GM19324 (cell line): Measurements from ENCODE around the gene TADA1.
A peak's percentile ranks its signal among the peaks of the same experiment; 100 is the strongest.
"Not testable (repeated sequence)": the region's sequence is repeated elsewhere in the genome, so short reads cannot be mapped to it uniquely, and the experiment has no call there.

Experiments used
- ATAC-seq: cut with Tn5 transposase; IDR thresholded peaks from one replicate; pipeline ENCODE4 v1.9.1; 2021; ENCODE audit warnings: mild to moderate bottlenecking, moderate library complexity; ENCODE audit not compliant: unreplicated experiment, low FRiP score

Gene TADA1

DNA sequence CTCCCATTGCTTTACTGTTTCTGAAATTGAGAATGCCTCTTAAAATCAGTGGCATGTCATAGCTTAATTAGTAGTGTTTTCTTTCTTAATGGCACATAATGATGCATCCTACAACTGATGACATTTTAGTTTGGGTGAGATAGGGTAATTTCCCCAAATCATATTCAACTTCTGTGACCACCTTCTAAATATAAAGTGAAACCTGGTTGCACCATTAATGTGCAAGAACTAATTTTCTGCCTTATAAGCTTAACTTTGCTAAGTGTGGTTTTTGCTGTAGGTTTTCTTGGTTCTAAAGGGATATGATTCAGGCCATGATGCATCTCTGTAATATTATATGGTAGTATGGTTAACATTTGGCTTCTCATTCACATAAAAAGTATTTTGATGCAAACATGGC, 27.9 kb downstream of the TADA1 start:
- ATAC-seq: no peak

DNA sequence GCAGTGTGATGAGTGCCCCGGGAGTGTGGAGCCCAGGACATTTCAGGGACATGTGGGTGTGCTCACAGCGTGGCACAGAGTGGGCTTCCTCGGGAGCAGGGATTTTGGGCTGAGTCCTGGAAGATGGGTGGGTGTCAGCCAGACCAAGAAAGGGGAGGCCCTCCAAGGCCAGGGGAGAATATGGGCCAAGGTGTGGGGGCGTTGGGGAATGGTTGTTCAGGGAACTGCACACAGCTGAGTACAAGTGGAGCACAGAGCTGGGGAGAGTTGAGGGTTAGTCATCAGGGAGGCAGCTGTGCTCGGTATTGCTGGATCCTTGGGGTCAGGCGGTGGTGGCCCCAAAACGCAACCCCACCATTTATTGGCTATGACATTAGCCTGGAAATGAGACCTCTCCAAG, 31.3 kb downstream of the TADA1 start:
- ATAC-seq: no peak

DNA sequence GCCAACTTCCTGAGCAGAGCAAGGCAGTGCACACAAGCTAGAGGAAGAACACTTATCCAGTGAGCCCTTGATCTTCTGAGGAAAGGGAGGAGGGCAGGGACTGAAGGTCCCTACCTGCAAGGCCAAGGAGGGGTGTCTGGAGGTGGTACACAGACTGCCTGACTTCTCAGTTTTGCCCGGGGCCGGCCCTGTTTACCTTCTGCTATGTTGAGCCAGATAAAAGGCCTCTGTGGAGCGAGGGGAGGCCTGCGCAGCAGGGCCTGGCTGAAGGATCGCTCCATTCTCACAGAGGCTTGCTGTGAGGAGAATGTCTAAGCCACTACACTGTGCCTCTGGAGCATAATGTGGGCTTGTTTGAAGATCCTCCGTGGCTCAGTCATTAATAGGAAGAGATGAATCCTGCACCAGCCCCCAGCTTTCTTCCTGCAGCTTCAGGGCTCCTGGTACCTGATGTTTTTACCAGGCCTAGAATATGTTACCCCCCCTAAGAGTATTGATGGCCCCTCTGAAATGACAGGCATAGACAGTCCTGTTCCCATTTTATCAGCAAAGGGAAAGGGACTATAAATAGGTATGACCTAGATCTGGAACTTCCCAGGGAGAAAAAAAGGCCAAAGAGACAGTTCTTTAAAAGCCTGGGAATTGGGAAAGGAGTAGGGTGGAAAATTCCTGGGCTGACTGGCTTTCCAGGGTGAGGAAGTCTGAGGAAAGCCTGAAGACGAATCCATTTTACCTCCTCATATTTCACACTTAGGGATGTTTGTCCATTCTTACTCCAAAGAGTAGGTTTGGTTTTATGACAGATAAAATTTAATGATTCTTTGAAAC, 32.1 kb downstream of the TADA1 start:
- ATAC-seq: no peak

DNA sequence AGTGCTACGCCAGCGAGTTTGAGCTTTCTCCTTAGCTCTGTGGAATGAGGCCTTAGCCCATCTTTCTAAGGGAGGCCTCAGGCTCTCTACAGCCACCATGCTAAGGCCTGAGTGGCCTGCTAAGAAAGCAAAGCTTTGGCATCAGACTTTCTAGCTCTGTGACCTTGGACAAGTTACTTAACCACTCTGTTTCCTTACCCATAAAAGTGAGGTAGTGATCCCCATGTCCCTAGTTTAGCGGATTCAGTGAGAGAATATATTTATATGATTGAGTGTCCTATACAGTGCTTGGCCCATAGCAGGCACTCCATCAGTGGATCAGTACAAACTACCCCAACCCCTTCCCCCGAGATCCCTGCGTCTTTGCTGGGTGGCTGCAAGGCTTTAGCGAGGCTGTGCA, 32.7 kb downstream of the TADA1 start:
- ATAC-seq: no peak

DNA sequence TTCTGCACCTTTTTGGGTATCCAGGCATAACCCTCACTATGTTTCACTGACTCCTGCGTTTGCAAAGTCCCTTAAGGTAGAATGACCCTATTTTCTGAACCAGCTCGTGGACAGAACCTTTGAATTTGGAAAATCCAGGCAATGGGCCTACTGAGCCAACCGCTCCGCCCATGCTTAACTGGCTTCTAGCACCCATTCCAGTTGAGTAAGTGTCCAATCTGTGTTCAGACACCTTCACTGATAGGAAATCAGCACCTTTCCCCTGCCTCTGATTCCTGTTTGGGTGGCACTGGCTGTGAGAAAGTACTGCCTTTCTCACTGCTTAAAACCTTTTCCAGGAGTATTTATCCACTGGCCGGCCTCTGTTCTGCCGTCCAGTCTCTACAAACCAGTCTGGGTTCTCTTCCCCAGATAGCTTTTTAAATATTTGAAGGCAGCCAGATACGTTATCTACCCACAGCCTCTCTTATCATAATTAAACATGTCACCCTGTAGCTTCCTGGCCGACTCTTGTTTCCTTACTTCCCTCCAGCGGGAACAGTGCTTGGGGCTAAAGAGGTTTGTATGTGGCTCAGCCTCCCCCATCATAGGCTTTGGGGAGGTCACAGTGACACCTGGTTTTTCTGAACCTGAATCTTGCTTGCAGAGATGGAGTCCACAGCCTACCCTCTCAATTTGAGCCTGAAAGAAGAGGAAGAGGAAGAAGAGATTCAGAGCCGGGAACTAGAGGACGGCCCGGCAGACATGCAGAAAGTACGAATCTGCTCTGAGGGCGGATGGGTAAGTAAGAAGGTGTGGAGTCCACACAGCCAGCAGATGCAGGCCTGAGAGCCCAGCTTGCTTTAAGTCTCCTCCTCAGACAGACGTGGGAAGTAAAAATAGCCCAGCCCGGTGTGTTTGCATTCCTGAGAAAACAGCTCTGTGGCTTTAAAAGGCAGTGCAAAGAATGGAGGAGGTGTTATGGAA, 35.5 kb downstream of the TADA1 start:
- ATAC-seq: no peak

DNA sequence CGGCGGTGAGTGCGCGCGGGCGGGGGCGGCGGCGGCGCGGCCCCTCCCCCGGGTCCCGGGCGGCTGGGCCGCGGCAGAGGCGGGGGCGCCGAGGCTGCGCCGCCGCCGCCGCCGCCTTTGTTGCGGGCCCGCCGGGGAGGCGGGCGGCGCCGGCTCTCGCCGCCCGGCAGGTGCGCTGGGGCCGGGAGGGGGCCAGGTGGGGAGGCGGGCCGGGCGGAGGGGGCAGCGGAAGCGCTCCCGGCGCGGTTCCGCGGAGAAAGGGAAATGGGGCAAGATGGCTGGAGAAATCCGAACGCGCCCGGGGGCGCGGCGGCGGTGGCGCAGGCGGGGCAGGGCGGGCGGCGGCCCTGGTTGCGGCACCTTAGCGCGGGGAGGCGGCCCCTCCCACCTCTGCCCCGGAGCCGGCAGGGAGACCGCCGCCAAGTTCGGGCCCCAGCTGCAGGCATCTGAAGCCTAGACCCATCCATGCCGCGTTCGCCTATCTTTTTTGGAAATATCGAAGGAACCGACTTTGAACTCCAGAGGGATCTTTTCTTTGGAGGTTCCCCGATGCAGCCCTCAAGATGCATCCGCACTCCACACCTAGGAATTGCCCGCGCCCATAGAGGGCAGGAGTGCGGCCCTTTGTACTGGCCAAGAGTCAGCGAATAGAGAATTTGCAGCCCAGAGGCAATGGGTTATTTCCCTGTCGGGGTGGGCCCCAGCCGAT, 36.3 kb downstream of the TADA1 start:
- peak; percentile 47 for ATAC-seq

DNA sequence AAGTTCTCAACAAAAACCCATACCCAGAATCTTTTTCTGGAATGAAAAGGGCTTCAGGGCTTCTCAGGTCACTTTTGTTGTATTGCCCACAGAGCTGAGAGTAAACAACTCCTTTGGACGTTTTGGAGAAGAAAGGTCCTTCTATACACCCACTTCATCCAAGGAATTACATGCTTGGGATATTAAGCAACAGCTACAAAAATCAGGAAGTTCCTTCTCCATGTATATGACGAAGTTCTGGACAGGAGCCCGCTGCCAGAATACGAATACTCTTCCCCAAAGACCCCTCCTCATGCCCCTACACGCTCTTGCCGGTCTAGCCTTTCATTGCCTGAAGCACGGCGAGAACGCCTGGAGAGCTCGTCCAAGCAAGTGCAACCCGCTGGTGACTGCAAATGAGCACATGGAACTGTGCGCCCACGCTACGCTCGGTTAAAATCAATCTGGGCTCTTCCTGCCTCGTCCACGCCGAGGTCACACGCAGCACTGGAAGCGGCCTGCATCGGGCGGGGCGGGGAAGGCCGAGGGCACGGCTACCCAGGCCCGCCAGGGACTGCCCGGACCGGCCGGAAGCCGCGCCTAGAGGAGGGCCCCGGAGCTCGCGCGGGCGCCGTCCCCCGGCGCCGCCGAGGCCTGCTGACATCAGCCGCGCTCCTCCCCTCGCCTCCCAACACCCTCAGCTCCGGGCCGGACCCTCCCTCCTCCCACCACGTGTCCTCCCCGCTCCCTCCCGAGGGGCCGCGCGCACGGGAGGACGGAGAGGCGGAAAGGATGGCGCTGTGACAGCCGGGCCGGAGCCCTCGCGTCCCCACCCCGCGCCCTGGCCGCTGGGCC, 37.1 kb downstream of the TADA1 start, which contains the start of gene POGK:
Gene POGK, plus strand, starts transcription at position 710 of the 834 bp plus-strand sequence. CDS start 1,482 bp downstream, outside the sequence.
- peak; percentile 99 for ATAC-seq

DNA sequence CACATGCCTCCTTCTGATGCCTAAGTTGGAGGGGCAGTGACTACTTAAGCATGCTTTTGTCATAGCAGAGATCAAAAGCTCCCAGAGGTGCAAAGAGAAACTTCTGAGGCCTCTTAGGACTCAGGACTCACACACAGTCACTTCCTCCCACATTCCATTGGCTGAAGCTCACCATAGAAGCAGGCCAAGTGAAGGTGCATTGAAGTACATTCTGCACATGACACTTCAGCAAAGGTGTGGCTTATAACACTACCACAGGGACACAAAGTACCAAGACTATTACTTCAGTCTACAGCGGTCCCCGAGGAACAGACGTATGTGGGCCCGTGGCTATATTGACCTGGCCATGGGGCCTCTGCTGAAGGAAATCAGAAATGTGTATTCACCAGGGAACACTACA, 39.3 kb downstream of the TADA1 start:
- no peak for ATAC-seq

DNA sequence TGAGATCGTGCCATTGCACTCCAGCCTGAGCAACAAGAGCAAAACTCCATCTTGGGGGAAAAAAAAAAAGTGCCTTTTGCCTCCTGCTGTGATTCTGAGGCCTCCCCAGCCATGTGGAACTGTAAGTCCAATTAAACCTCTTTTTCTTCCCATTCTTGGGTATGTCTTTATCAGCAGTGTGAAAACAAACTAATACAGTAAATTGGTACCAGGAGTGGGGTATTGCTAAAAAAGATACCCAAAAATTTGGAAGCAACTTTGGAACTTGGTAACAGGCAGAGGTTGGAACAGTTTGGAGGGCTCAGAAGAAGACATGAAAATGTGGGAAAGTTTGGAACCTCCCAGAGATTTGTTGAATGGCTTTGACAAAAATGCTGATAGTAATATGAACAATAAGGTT, 46.3 kb downstream of the TADA1 start:
- not testable (repeated sequence) for ATAC-seq

DNA sequence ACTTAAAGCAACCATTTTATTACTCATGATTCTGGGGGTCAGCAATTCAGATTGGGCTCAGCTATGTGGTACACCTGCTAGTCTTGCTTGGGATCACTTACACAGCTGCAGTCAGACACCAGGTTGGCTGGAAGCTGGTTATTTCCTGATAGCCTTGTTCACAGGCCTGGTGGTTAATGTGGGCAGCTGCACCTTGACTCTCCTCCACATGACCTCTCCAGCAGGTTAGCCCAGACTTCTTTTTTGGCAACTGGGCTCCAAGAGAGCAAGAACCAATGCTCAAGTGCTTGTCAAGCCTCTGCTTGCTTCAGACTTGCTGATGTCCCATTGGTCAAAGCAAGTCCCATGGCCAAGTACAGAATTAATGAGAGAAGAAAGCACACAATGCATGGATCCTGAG, 48.6 kb downstream of the TADA1 start:
- no peak for ATAC-seq

DNA sequence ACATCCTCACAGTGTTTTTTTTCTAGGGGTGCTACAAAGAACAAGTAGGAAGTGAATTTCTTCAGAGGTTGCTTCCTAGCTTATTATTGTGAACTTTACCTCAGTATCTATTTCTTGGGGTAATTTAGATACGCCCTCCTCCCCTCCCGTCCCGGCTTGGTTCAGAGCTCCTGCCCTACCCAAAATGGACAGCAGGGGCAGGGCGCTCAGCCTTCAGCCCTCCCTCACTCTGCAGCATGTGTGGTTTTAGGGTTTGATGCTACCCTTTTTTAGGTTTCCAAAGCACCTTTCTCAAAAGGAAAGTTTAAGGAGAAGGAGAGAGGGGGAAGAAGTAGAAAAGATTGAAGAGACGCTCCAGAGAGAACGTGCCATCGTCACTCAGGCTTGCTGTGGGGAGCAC, 53.7 kb downstream of the TADA1 start:
- no peak for ATAC-seq

DNA sequence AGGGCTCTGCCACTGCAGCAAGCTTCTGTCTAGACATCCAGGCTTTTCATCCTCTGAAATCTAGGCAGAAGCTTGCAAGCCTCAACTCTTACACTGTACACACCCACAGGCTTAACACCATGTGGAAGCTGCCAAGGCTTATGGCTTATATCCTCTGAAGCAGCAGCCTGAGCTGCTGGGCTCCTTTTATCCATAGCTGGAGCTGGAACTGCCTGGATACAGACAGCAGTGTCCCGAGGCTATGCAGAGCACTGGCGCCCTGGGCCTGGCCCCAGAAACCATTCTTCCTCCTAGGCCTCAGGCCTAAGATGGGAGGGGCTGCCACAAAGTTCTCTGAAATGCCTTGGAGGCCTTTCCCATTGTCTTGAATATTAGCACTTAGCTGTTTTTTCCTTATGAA, 56.1 kb downstream of the TADA1 start:
- no peak for ATAC-seq

DNA sequence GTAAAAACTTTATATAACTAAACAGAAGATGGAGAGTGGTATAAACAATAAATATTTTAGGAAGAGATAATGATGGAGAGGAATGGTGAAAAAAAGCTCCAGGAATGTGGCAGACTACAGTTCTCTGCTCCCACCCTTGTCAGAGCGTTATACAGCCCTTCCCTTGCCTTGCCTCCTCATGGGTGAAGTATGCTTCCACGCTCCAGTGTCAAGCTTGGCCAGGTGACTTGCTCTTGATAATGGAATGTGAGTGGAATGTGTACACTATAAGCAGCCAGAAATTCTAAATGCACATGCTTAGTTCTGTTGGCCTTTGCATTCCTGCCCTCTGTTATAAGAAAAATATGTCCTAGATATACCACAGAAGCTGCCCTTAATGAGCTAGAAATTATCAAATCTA, 61.5 kb downstream of the TADA1 start:
- no peak for ATAC-seq

DNA sequence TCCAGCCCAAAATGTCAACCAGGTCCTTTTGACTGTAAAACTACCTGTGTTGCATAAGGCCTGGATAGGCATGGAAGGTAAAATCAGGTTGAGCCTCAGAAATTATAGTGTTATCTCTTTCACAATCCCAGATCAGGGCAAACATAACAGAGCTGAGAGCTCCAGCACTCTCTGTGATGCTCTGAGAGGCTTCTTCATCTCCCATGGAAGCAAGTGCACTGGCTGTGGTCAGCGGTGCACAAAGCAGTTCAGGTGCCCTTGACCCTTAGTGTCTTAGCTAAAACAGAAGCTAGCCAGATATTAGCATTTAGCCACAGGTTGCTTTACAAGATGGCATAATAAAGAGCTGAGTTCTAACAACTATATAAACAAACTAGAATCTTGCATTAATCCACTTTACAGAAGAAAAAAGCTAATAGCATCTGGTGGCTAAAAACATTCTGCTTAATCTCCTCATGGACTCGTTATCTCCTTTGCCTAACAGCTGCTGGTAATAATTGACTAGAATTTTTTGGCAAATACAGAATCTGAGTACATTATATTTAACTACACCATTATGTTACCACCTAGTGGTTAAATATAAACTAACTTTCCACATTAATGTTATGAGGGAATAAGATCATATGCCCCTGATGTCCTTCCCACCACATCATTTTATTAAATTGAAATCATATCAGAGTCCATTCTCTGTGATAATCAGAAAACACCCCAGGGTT, 62.4 kb downstream of the TADA1 start:
- ATAC-seq: no peak

DNA sequence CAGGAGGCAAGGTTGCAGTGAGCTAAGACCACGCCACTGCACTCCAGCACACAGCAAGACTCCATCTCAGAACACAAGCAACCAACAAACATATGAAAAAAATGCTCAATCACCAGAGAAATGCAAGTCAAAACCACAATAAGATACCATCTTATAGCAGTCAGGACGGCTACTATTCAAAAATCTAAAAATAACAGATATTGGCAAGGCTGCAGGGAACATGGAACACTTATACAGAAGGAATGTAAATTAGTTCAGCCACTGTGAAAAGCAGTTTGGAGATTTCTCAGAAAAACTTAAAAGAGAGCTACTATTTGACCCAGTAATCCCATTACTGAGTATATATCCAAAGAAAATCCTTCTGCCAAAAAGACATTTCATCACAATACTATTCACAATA, 64.4 kb downstream of the TADA1 start:
- no peak for ATAC-seq

DNA sequence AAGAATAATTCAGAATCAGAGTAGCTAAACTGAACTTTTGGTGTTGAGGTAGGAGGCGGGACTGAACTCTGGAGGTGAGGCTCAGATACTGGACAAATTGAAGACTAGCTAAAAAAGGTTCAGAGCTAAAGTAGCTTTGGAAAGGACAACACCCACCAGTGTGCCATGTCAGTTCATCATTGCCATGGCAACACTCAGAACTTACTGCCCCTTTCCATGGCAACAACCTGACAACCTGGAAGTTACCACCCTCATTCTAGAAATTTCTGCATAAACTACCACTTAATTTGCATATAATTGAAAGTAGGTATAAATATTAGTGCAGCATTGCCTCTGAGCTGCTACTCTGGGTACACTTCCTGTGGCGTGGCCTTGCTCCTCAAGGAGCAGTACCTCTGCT, 67.1 kb downstream of the TADA1 start:
- ATAC-seq: no peak
